Measurements from ENCODE around the gene RAB14. TPM values are rescaled to one million over a fixed set of nuclear protein-coding genes. Genes with fewer than 3 reads are reported as not detected.
A peak's percentile ranks its signal among the peaks of the same experiment; 100 is the strongest.

Gene RAB14
- total RNA-seq, 6 donors from 2014 or later = 21.3 to 90.8 (median 77.4) TPM

DNA sequence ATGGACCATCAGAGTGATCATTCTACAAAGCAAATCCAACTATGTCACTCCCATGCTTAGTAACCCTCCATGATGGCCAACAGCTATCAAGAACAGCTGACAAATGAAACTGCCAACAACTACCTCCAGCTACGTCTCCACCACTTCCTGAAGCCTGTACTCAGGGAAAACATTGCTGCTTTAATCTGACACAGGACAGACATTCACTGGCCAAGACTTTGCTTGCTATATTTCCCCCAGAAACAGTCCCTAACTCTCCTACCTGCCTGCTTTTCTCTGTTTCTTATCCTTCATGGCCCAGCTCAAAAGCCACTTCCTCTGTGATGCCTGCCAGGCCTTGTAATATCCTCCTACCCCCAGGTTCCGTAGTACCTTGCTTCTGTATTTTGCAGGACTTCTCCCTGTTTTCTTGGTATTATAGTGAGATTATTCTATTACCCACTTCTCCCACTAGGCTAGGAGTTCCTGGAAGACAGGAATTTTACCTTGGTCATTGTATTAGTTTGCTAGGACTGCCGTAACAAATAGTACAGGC, 14.7 kb upstream of the RAB14 start:
- DNase-seq (no peak), ATAC-seq (ENCODE audit: low FRiP score in 2 of 2) (no peak)
- WGBS, 2 donors = 66 to 77% methylated on average over 3 of the region's 3 CpGs
- Histone ChIP-seq H3K4me1 (peaks cover 0 to 7% (median 5%) of the 10 kb centered on the region in 4 donors), H3K36me3 (no peaks in the 10 kb centered on the region), H3K27me3 (no peaks in the 10 kb centered on the region), H3K27ac (peak overlapping the region in 1 of 4 donors; percentile 11), H3K9me3 (no peaks in the 10 kb centered on the region), H3K4me3 (no peak overlapping the region)
- TF ChIP-seq POLR2AphosphoS5 (IDR thresholded peaks at IDR 0.05) = no peak
- TF ChIP-seq POLR2A (IDR thresholded peaks at IDR 0.05) = no peak
- TF ChIP-seq, protein P1, sequence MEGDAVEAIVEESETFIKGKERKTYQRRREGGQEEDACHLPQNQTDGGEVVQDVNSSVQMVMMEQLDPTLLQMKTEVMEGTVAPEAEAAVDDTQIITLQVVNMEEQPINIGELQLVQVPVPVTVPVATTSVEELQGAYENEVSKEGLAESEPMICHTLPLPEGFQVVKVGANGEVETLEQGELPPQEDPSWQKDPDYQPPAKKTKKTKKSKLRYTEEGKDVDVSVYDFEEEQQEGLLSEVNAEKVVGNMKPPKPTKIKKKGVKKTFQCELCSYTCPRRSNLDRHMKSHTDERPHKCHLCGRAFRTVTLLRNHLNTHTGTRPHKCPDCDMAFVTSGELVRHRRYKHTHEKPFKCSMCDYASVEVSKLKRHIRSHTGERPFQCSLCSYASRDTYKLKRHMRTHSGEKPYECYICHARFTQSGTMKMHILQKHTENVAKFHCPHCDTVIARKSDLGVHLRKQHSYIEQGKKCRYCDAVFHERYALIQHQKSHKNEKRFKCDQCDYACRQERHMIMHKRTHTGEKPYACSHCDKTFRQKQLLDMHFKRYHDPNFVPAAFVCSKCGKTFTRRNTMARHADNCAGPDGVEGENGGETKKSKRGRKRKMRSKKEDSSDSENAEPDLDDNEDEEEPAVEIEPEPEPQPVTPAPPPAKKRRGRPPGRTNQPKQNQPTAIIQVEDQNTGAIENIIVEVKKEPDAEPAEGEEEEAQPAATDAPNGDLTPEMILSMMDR (IDR thresholded peaks at IDR 0.05) = no peak
- TF ChIP-seq EP300 (IDR thresholded peaks at IDR 0.05) = no peak

DNA sequence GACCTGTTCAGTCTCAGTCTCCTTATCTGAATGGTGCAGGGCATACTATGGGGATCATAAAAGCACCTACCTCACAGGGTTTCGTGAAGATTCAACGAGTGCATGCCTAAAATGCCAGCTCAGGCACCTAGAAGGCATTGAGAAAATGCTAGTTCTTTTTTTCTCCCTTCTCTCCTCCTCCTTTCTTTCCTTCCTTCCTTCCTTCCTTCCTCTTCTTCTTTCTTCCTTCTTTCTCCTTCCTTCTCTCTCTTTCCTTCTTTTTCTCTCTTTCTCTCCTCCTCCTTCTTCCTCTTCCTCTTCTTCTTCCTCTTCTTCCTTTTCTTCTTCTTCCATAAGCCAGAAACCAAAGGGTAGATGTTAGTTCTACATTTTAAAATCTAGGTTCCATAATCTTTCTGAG, 12.3 kb upstream of the RAB14 start:
- ATAC-seq (ENCODE audit: low FRiP score in 2 of 2) (no peak), DNase-seq (no peak)
- TF ChIP-seq POLR2AphosphoS5 (IDR thresholded peaks at IDR 0.05) (no peak), POLR2A (IDR thresholded peaks at IDR 0.05) (no peak), EP300 (IDR thresholded peaks at IDR 0.05) (no peak)
- TF ChIP-seq, protein P1 (IDR thresholded peaks at IDR 0.05) = no peak
- 84 to 85% methylated on average over 2 of the region's 2 CpGs for WGBS, 2 donors
- Histone ChIP-seq H3K27me3 (no peaks in the 10 kb centered on the region), H3K4me1 (peaks cover 0 to 7% (median 5%) of the 10 kb centered on the region in 4 donors), H3K4me3 (no peak overlapping the region), H3K36me3 (no peaks in the 10 kb centered on the region), H3K9me3 (no peaks in the 10 kb centered on the region), H3K27ac (no peak overlapping the region)

DNA sequence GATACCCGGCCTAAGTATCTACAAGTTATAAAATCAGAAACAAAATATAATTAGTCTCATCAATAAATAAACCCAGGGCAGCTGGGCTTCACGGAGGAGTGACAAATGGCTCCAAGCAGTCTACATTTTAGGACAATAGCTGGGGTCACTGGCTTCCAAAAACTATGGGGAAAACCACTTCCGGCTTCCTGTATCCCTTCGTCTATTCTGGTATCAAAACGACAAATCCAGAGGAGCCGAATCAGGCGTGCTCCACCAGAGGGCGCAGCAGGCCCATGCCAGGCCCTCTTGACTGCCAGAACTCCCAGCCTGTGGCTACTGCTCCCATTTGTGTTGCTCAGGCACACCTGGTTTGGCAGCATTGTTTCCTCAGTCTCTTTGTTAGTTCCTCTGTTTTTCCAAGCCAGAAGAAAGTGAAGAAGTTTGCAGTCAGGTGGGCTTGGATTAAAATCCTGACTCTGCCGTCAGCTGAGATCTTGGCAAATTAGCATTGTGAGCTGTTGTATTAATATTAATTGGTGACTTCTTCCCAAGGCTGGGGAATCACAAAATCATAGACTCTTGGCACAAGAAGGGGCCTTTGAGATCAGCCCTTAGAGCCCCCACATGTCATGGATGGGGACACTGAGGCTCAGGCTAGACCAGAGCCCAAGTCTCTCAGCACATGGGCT, 11.6 kb upstream of the RAB14 start:
- no peaks in the 10 kb centered on the region for H3K36me3 ChIP-seq
- H3K4me3 ChIP-seq = no peak overlapping the region
- ATAC-seq (ENCODE audit: low FRiP score in 2 of 2) (peak; percentile 95 to 97), DNase-seq (peak; percentile 90 to 94)
- peak overlapping the region in 3 of 4 donors; percentile 22 to 66 (median 47) for H3K27ac ChIP-seq
- H3K4me1 ChIP-seq = peaks cover 0 to 7% (median 5%) of the 10 kb centered on the region in 4 donors
- H3K9me3 ChIP-seq = no peaks in the 10 kb centered on the region
- TF ChIP-seq, protein P1 (IDR thresholded peaks at IDR 0.05) = peak; percentile 75 to 93 (median 90)
- TF ChIP-seq POLR2AphosphoS5 (IDR thresholded peaks at IDR 0.05) = no peak
- no peaks in the 10 kb centered on the region for H3K27me3 ChIP-seq
- WGBS, 2 donors = 22 to 34% methylated on average over 6 to 9 of the region's 9 CpGs

DNA sequence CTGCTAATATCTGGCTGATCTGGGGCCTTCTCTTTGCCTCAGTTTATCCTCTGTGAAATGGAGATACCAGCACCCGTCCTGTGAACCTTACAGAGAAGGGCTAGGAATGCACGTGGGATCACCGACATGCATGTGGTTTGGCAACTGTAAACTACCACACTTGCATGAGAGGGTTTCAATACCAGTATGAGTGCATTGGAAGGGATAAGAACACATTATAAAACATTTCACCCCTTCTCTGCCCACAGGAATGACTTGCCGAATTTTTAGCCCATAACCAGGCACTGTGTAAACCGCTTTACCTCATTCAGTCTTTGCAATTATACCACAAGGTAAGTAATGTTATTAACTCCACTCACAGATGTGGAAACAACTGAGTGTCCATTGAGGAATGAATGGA, 8.9 kb upstream of the RAB14 start:
- no peak for ATAC-seq (ENCODE audit: low FRiP score in 2 of 2)
- DNase-seq = no peak
- Histone ChIP-seq H3K27ac (no peak overlapping the region), H3K9me3 (no peaks in the 10 kb centered on the region), H3K4me3 (no peak overlapping the region), H3K36me3 (no peaks in the 10 kb centered on the region), H3K4me1 (peaks cover 0 to 7% (median 5%) of the 10 kb centered on the region in 4 donors), H3K27me3 (no peaks in the 10 kb centered on the region)
- WGBS, 2 donors = 80 to 94% methylated on average over 5 of the region's 5 CpGs
- TF ChIP-seq EP300 (IDR thresholded peaks at IDR 0.05) (no peak), POLR2AphosphoS5 (IDR thresholded peaks at IDR 0.05) (no peak), POLR2A (IDR thresholded peaks at IDR 0.05) (no peak)
- TF ChIP-seq, protein P1 (IDR thresholded peaks at IDR 0.05) = no peak
